Measurements from ENCODE around the gene DLG2. TPM values are rescaled to one million over a fixed set of nuclear protein-coding genes. Genes with fewer than 3 reads are reported as not detected.

DLG2 gene
- total and polyA plus RNA-seq, 9 of the 15 experiments (the other 6 are each of a cell fraction or from before 2014, with no cell fraction given) = 0.52 to 1.6 (median 0.95) TPM

DNA sequence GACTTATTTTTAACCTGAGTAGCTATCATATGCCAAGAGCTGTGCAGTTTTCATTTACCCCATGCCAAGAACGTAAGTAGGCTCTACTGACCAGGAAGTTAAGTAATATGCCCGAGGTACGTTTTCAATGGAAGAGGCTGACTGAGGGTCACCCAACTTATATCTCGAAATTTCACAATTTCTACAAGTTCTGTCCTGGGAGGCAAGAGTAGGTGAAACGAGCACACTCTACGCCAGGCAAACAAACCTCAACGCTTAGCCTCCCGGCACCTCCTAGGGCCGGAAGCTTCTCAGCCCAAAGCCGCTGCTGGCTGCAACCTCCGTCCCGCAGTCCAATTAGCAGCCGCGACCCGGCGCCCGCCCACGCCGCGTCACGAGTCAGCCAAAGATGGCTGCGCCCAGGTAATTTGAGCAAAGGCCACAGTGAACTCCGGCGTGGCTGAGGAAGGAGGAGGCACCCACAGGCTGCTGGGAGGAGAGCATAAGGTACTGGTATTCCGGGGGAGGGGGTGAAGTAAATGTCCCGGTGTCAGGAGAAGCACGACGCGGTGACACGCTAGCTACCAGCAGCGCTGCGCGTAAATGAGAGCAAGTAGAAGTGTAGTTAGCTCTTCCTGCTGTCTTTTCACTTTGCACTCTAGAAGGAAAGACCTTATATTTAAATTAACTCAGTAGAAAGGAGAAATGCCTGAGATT is 20.6 kb upstream of the DLG2 start, which contains the start of gene TMEM126A (continued):
- TF ChIP-seq, protein P1, sequence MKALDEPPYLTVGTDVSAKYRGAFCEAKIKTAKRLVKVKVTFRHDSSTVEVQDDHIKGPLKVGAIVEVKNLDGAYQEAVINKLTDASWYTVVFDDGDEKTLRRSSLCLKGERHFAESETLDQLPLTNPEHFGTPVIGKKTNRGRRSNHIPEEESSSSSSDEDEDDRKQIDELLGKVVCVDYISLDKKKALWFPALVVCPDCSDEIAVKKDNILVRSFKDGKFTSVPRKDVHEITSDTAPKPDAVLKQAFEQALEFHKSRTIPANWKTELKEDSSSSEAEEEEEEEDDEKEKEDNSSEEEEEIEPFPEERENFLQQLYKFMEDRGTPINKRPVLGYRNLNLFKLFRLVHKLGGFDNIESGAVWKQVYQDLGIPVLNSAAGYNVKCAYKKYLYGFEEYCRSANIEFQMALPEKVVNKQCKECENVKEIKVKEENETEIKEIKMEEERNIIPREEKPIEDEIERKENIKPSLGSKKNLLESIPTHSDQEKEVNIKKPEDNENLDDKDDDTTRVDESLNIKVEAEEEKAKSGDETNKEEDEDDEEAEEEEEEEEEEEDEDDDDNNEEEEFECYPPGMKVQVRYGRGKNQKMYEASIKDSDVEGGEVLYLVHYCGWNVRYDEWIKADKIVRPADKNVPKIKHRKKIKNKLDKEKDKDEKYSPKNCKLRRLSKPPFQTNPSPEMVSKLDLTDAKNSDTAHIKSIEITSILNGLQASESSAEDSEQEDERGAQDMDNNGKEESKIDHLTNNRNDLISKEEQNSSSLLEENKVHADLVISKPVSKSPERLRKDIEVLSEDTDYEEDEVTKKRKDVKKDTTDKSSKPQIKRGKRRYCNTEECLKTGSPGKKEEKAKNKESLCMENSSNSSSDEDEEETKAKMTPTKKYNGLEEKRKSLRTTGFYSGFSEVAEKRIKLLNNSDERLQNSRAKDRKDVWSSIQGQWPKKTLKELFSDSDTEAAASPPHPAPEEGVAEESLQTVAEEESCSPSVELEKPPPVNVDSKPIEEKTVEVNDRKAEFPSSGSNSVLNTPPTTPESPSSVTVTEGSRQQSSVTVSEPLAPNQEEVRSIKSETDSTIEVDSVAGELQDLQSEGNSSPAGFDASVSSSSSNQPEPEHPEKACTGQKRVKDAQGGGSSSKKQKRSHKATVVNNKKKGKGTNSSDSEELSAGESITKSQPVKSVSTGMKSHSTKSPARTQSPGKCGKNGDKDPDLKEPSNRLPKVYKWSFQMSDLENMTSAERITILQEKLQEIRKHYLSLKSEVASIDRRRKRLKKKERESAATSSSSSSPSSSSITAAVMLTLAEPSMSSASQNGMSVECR (CRISPR knock-in tag; IDR thresholded peaks at IDR 0.05) = peak; percentile 69
- TF ChIP-seq ZNF324 (CRISPR knock-in tag; IDR thresholded peaks at IDR 0.05) (no peak), ZNF695 (CRISPR knock-in tag; IDR thresholded peaks at IDR 0.05) (no peak), MIER1 (IDR thresholded peaks at IDR 0.05; ENCODE audit: low read depth) (no peak), KLF10 (CRISPR knock-in tag; IDR thresholded peaks at IDR 0.05) (no peak), RBM17 (IDR thresholded peaks at IDR 0.05; ENCODE audit: borderline replicate concordance, low read depth, low read length) (no peak), SMAD4 (CRISPR knock-in tag; conservative IDR thresholded peaks at IDR 0.05) (peak; percentile 84), KDM1A (IDR thresholded peaks at IDR 0.05) (no peak)
- TF ChIP-seq, protein P2, sequence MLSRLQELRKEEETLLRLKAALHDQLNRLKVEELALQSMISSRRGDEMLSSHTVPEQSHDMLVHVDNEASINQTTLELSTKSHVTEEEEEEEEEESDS (CRISPR knock-in tag; IDR thresholded peaks at IDR 0.05) = no peak
- TF ChIP-seq, protein P3, sequence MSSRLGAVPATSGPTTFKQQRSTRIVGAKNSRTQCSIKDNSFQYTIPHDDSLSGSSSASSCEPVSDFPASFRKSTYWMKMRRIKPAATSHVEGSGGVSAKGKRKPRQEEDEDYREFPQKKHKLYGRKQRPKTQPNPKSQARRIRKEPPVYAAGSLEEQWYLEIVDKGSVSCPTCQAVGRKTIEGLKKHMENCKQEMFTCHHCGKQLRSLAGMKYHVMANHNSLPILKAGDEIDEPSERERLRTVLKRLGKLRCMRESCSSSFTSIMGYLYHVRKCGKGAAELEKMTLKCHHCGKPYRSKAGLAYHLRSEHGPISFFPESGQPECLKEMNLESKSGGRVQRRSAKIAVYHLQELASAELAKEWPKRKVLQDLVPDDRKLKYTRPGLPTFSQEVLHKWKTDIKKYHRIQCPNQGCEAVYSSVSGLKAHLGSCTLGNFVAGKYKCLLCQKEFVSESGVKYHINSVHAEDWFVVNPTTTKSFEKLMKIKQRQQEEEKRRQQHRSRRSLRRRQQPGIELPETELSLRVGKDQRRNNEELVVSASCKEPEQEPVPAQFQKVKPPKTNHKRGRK (tag; IDR thresholded peaks at IDR 0.05) = no peak
- TF ChIP-seq, protein P4, sequence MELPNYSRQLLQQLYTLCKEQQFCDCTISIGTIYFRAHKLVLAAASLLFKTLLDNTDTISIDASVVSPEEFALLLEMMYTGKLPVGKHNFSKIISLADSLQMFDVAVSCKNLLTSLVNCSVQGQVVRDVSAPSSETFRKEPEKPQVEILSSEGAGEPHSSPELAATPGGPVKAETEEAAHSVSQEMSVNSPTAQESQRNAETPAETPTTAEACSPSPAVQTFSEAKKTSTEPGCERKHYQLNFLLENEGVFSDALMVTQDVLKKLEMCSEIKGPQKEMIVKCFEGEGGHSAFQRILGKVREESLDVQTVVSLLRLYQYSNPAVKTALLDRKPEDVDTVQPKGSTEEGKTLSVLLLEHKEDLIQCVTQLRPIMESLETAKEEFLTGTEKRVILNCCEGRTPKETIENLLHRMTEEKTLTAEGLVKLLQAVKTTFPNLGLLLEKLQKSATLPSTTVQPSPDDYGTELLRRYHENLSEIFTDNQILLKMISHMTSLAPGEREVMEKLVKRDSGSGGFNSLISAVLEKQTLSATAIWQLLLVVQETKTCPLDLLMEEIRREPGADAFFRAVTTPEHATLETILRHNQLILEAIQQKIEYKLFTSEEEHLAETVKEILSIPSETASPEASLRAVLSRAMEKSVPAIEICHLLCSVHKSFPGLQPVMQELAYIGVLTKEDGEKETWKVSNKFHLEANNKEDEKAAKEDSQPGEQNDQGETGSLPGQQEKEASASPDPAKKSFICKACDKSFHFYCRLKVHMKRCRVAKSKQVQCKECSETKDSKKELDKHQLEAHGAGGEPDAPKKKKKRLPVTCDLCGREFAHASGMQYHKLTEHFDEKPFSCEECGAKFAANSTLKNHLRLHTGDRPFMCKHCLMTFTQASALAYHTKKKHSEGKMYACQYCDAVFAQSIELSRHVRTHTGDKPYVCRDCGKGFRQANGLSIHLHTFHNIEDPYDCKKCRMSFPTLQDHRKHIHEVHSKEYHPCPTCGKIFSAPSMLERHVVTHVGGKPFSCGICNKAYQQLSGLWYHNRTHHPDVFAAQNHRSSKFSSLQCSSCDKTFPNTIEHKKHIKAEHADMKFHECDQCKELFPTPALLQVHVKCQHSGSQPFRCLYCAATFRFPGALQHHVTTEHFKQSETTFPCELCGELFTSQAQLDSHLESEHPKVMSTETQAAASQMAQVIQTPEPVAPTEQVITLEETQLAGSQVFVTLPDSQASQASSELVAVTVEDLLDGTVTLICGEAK (IDR thresholded peaks at IDR 0.05) = peak; percentile 66
- TF ChIP-seq, protein P4 (CRISPR knock-in tag; IDR thresholded peaks at IDR 0.05) = no peak

All from K562 (cell line).